HCT116 (cell line): ENCODE results near the gene ZC3H12D. TPM values are rescaled to one million over a fixed set of nuclear protein-coding genes. Genes with fewer than 3 reads are reported as not detected.

Experiments
- ATAC-seq: fragments of 200-7000 bp; cut with Tn5 transposase; 2 replicates; pipeline ENCODE4 v1.9.1; 2020; ENCODE audit warnings: mild to moderate bottlenecking, moderate library complexity
- BruUV-seq: library from RNA; stranded (reverse); fragments of 400-500 nt; replicated peaks from 2 replicates; lab custom pipeline; 2021; lab: Mats Ljungman, UMichigan
- CTCF ChIA-PET: fragments of 300-600 bp; sonication (Branson Sonifier 250); formaldehyde crosslinking; loops from one replicate; lab custom pipeline; 2021; ENCODE audit warnings: antibody characterized with exemption; lab: Charles Lee
- POLR2A ChIA-PET: fragments of 300-600, 350-600 bp; sonication (Branson Sonifier 250); formaldehyde crosslinking; loops from one replicate; lab custom pipeline; 2021; ENCODE audit warnings: antibody characterized with exemption; lab: Charles Lee
- RAD21 ChIA-PET, 2 experiments: fragments of 300-600 bp; sonication (Branson Sonifier 250); formaldehyde crosslinking; loops; one replicate each; lab custom pipeline; 2023; ENCODE audit warnings: low total read pairs in 2 of 2; ENCODE audit not compliant: uncharacterized antibody in 2 of 2, unreplicated experiment in 2 of 2, low non-redundant PET in 1 of 2; lab: Charles Lee
- DNase-seq: peaks from one replicate; pipeline ENCODE4 v3.0.0-alpha.2; 2010; ENCODE audit warnings: low read depth, low spot score
- H2AFZ ChIP-seq: fragments of 200-600 bp; shearing (Covaris generic), sonication (generic); 2 replicates; pipeline ENCODE4 v1.6.1; 2017; ENCODE audit warnings: low read depth, mixed run types, mixed read lengths, antibody characterized with exemption, low read length; ENCODE audit not compliant: poor library complexity, severe bottlenecking
- H3K27ac ChIP-seq: 2 replicates; pipeline ENCODE4 v1.5.1; 2012; ENCODE audit warnings: low read depth, low read length
- H3K27me3 ChIP-seq: fragments of 200-600 bp; sonication (generic); 2 replicates; pipeline ENCODE4 v1.6.1; 2016; ENCODE audit warnings: mixed run types, low read length, mixed read lengths; ENCODE audit not compliant: insufficient read depth
- H3K36me3 ChIP-seq, 2 experiments: fragments of 200-500 bp in 1 of 2; fragments of 200-600 bp in 1 of 2; sonication (Bioruptor generic) in 1 of 2; sonication (generic) in 1 of 2; 2 replicates each; pipeline versions ENCODE4 v1.5.1 to v1.6.1; 2014 to 2016; ENCODE audit warnings: low read length in 2 of 2, inconsistent platforms in 1 of 2, mixed read lengths in 1 of 2, mixed run types in 1 of 2; ENCODE audit not compliant: insufficient read depth in 2 of 2, control insufficient read depth in 1 of 2
- H3K4me1 ChIP-seq, 2 experiments: fragments of 200-600 bp in 1 of 2; sonication (generic) in 1 of 2; 2 replicates each; pipeline versions ENCODE4 v1.5.1 to v1.6.1; 2012 to 2017; ENCODE audit warnings: low read length in 2 of 2, inconsistent platforms in 1 of 2, mild to moderate bottlenecking in 1 of 2, mixed read lengths in 1 of 2, mixed run types in 1 of 2, moderate library complexity in 1 of 2; ENCODE audit not compliant: insufficient read depth in 2 of 2, control insufficient read depth in 1 of 2
- H3K4me2 ChIP-seq: fragments of 200-600 bp; sonication (generic); 2 replicates; pipeline ENCODE4 v1.6.1; 2017; ENCODE audit warnings: mixed run types, low read length, mixed read lengths
- H3K4me3 ChIP-seq, 2 experiments: fragments of 200-600 bp in 1 of 2; sonication (generic) in 1 of 2; replicated peaks in 1 of 2; 2 replicates each; pipeline ENCODE4 v1.5.1; 2011 to 2016; ENCODE audit warnings: low read length in 2 of 2, control low read depth in 1 of 2, low read depth in 1 of 2, mild to moderate bottlenecking in 1 of 2, mixed read lengths in 1 of 2, mixed run types in 1 of 2
- H3K79me2 ChIP-seq: fragments of 200-600 bp; sonication (generic); 2 replicates; pipeline ENCODE4 v1.6.1; 2017; ENCODE audit warnings: mild to moderate bottlenecking, mixed run types, low read length, moderate library complexity, mixed read lengths; ENCODE audit not compliant: insufficient read depth
- H3K9ac ChIP-seq: fragments of 200-600 bp; sonication (generic); 2 replicates; pipeline ENCODE4 v1.6.1; 2016; ENCODE audit warnings: low read length, mixed read lengths
- H3K9me2 ChIP-seq: fragments of 200-600 bp; sonication (generic), shearing (Covaris generic); 2 replicates; pipeline ENCODE4 v1.6.1; 2017; ENCODE audit warnings: mixed run types, mild to moderate bottlenecking, moderate library complexity; ENCODE audit not compliant: insufficient read depth
- H3K9me3 ChIP-seq, 2 experiments: fragments of 200-500 bp in 1 of 2; fragments of 200-600 bp in 1 of 2; sonication (Bioruptor generic) in 1 of 2; sonication (generic) in 1 of 2; 2 replicates each; pipeline ENCODE4 v1.6.1; 2014 to 2017; ENCODE audit warnings: low read length in 2 of 2, mixed read lengths in 2 of 2, inconsistent platforms in 1 of 2, low read depth in 1 of 2, mild to moderate bottlenecking in 1 of 2, mixed run types in 1 of 2, moderate library complexity in 1 of 2; ENCODE audit not compliant: control insufficient read depth in 1 of 2, insufficient read depth in 1 of 2
- H4K20me1 ChIP-seq: fragments of 200-600 bp; sonication (generic), shearing (Covaris generic); 2 replicates; pipeline ENCODE4 v1.6.1; 2017; ENCODE audit warnings: mixed run types, mild to moderate bottlenecking, moderate library complexity; ENCODE audit not compliant: insufficient read depth
- EZH2 ChIP-seq: fragments of 200-600 bp; sonication (generic); IDR thresholded peaks from 2 replicates; pipeline ENCODE4 v1.6.1; 2017; ENCODE audit warnings: antibody characterized with exemption, mixed run types
- EZH2phosphoT487 ChIP-seq: fragments of 200-600 bp; IDR thresholded peaks from 2 replicates; pipeline ENCODE4 v1.6.1; 2018; ENCODE audit warnings: antibody characterized with exemption, borderline replicate concordance
- FOSL1 ChIP-seq: IDR thresholded peaks from 2 replicates; pipeline ENCODE4 v1.6.1; 2012; ENCODE audit warnings: low read depth
- POLR2A ChIP-seq: IDR thresholded peaks from 2 replicates; pipeline ENCODE4 v1.7.0; 2011; ENCODE audit warnings: borderline replicate concordance; ENCODE audit not compliant: insufficient read depth, insufficient read length; ENCODE audit errors: extremely low read depth
- POLR2AphosphoS5 ChIP-seq: IDR thresholded peaks from 2 replicates; pipeline ENCODE4 v1.6.1; 2011; ENCODE audit warnings: mild to moderate bottlenecking, low read depth, low read length, moderate library complexity
- RAD21 ChIP-seq: IDR thresholded peaks from 2 replicates; pipeline ENCODE4 v1.6.1; 2012; ENCODE audit warnings: low read depth, mild to moderate bottlenecking
- SIN3A ChIP-seq: IDR thresholded peaks from 2 replicates; pipeline ENCODE4 v1.6.1; 2012; ENCODE audit warnings: low read depth
- SRF ChIP-seq: IDR thresholded peaks from 2 replicates; pipeline ENCODE4 v1.6.1; 2012; ENCODE audit warnings: low read depth
- intact Hi-C: fragments of 100-400 bp; cut with micrococcal nuclease; formaldehyde crosslinking; loops from 2 replicates; pipeline ENCODE4 v1.10.0; 2022
- total RNA-seq: library from RNA; stranded (reverse); gene quantifications from one replicate; pipeline ENCODE4 v1.2.1, GENCODE V29; 2021; ENCODE audit not compliant: unreplicated experiment
- TF ChIP-seq, protein P1 (sequence below): IDR thresholded peaks from 2 replicates; pipeline ENCODE4 v1.6.1; 2012
- TF ChIP-seq, protein P2 (sequence below): IDR thresholded peaks from 2 replicates; pipeline ENCODE4 v1.6.1; 2012
- TF ChIP-seq, protein P3 (sequence below), 3 experiments: fragments of 200-600 bp in 1 of 3; sonication (generic) in 1 of 3; IDR thresholded peaks in 2 of 3; conservative IDR thresholded peaks in 1 of 3; 2 replicates each; pipeline ENCODE4 v1.5.1; 2012 to 2017; ENCODE audit warnings: low read depth in 2 of 3, low read length in 2 of 3, antibody characterized with exemption in 1 of 3, borderline replicate concordance in 1 of 3, control low read depth in 1 of 3, mild to moderate bottlenecking in 1 of 3, mixed read lengths in 1 of 3, mixed run types in 1 of 3, moderate library complexity in 1 of 3; ENCODE audit not compliant: insufficient read depth in 1 of 3

Gene ZC3H12D
- total RNA-seq, 1 experiment from 2014 or later, result 0.30 TPM

DNA sequence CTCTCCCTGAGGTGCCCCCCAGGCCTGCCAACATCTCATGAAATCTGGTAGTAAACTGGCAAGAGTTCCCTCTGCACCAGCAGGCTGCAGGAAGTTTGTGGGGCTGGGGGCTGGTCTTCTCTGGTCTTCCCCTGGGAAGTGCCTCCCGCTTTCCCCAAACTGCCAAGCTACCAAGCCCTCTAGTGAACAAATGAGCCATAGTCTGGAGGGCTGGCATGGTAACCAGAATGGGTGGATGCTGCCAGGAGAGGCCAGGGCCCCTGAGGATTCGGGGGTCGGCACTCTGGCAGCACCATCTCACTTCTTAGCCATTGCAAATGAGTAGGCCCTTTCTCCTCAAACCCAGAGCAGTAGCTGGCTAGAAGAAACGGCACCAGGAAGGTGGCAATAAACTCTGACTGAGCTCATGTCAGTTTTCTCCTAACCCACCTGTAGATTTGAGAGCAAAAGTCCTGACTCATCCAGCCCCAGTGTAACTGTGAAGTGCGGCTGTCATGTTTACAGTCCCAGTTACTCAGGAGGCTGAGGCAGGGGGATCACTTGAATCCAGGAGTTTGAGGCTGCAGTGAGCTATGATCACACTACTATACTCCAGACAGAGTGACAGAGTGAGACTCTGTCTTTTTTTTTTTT is 35.9 kb downstream of the ZC3H12D start:
- H3K9me2 ChIP-seq, result no peaks in the 10 kb centered on the region
- H2AFZ ChIP-seq, result no peak overlapping the region
- H3K4me1 ChIP-seq, result peaks cover 2% of the 10 kb centered on the region in 2 experiments; a peak in 3 of 4 replicates
- no peak overlapping the region for H3K4me3 ChIP-seq
- TF ChIP-seq RAD21 (no peak), EZH2 (no peak), SRF (no peak), POLR2AphosphoS5 (no peak), EZH2phosphoT487 (no peak), FOSL1 (no peak), POLR2A (no peak), SIN3A (no peak)
- TF ChIP-seq, protein P1, sequence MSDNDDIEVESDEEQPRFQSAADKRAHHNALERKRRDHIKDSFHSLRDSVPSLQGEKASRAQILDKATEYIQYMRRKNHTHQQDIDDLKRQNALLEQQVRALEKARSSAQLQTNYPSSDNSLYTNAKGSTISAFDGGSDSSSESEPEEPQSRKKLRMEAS, result no peak
- TF ChIP-seq, protein P2, sequence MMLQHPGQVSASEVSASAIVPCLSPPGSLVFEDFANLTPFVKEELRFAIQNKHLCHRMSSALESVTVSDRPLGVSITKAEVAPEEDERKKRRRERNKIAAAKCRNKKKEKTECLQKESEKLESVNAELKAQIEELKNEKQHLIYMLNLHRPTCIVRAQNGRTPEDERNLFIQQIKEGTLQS, result no peak
- TF ChIP-seq, protein P3, sequence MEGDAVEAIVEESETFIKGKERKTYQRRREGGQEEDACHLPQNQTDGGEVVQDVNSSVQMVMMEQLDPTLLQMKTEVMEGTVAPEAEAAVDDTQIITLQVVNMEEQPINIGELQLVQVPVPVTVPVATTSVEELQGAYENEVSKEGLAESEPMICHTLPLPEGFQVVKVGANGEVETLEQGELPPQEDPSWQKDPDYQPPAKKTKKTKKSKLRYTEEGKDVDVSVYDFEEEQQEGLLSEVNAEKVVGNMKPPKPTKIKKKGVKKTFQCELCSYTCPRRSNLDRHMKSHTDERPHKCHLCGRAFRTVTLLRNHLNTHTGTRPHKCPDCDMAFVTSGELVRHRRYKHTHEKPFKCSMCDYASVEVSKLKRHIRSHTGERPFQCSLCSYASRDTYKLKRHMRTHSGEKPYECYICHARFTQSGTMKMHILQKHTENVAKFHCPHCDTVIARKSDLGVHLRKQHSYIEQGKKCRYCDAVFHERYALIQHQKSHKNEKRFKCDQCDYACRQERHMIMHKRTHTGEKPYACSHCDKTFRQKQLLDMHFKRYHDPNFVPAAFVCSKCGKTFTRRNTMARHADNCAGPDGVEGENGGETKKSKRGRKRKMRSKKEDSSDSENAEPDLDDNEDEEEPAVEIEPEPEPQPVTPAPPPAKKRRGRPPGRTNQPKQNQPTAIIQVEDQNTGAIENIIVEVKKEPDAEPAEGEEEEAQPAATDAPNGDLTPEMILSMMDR (IDR thresholded peaks at IDR 0.05 in 2 of 3, conservative IDR thresholded peaks at IDR 0.05 in 1 of 3; ENCODE audit: borderline replicate concordance in 1 of 3, insufficient read depth in 1 of 3, low read depth in 2 of 3, low read length in 2 of 3), result no peak
- TF ChIP-seq, all 23 proteins: peak for 0
- no peaks in the 10 kb centered on the region for H3K79me2 ChIP-seq
- ATAC-seq, result no peak
- no peak for DNase-seq
- H3K27ac ChIP-seq, result no peak overlapping the region
- BruUV-seq, result no TSS peak
- H3K36me3 ChIP-seq, result no peaks in the 10 kb centered on the region
- no peak overlapping the region for H3K4me2 ChIP-seq
- RAD21 ChIA-PET, result no interaction called here
- intact Hi-C loops, result no loop called here
- no peak overlapping the region for H3K9ac ChIP-seq
- no peaks in the 10 kb centered on the region for H3K9me3 ChIP-seq
- H4K20me1 ChIP-seq, result no peaks in the 10 kb centered on the region
- H3K27me3 ChIP-seq, result no peaks in the 10 kb centered on the region
- CTCF ChIA-PET, result no interaction called here
- POLR2A ChIA-PET, result no interaction called here
